ENCODE results near the gene LPP.

LPP gene

GRCh38 chr3:188254520-188255070 is 100.6 kb downstream of the LPP start:
- DNase-seq, result no peak

DNA sequence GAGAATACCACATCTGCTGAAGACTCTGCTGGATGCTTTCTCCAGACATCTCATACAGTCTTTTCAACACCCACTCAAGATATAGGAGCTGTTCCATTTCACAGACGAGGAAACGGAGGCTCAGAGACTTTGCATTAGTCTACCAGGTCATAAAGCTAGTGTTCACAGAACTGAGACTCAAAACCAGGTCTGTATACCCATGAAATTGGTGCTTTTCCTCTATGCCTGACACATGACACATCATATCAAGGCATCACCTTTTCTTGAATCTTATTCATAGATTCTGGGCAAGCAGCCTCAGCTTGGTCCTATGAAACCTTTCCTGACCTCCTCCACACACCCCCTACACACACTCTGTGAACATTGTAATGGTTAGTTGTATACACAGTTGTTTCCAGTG is 101.2 kb downstream of the LPP start:
- DNase-seq, result no peak

- no peak for DNase-seq
Measured at GRCh38 chr3:188256758-188257157, 102.8 kb downstream of the LPP start.

DNA sequence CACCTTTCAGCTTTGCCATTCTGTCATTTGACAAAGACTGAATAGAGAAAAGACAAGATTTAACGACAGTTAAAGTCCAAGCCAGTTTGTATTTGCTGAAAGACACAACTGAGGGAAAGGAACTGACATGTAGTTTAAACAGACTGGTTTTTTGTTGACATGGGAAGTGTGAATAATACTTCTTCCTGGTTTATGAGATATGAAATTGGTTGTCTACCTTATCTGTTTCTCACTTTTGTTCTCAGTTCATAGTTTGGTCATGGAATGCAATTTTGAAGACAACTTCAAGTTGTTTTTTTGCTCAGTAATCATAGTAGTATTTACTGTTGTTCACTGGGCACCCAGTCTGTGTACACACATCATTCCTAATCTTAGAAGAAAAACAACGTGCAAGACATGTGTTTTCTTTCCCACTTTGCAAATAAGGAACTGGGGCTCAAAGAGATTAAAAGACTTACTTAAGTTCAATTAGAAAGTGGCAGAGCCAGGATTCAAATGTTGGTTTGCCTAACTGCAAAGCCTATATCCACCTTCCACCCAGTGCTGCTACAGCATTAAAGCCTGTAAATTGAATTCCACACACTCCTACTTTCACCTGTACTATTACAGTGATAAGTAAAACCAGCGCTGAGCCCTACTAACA is 103.5 kb downstream of the LPP start:
- DNase-seq, result no peak

- no peak for DNase-seq
Measured at GRCh38 chr3:188259191-188259590, 105.2 kb downstream of the LPP start.

- no peak for DNase-seq
Measured at GRCh38 chr3:188259596-188259995, 105.6 kb downstream of the LPP start.

- DNase-seq, result no peak
Measured at GRCh38 chr3:188261011-188261410, 107.1 kb downstream of the LPP start.

GRCh38 chr3:188262488-188262887 is 108.5 kb downstream of the LPP start:
- no peak for DNase-seq

DNA sequence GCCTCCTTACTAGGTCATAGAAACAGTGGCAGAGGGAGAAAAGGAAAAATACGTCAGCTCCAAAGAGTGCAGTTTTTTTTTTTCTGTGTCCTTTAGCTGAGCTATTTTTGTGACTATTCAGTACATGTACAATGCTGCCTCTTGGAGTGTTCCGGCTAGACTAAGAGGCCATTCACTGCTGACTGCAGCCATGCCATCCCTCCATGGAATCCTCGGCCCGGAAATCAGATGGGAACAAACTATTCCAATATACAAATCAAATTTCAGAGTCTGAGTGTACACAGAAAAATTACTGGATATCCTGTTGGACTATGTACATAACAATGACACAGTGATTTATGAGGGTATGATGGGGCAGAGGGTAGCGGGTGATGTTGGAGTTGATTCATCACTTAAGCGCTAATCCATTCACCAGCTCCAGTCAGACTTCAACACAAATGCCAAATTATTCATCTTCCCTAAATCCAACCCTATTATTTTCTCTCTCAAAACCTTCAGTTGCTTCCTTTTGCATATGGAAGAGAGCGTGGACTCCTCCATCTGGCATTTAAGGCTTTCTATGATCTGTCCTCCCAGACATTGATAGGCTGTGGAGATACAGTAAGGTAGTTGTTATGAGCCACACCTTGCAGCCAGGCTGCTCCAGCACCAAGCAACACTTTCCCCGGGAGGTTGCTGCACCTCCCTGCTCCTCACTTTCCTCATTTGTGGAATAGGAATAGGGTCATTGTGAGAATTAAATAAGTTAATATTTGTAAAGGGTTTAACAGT is 109.1 kb downstream of the LPP start:
- no peak for DNase-seq

GRCh38 chr3:188264226-188265207 is 110.6 kb downstream of the LPP start:
- DNase-seq, result no peak

DNA sequence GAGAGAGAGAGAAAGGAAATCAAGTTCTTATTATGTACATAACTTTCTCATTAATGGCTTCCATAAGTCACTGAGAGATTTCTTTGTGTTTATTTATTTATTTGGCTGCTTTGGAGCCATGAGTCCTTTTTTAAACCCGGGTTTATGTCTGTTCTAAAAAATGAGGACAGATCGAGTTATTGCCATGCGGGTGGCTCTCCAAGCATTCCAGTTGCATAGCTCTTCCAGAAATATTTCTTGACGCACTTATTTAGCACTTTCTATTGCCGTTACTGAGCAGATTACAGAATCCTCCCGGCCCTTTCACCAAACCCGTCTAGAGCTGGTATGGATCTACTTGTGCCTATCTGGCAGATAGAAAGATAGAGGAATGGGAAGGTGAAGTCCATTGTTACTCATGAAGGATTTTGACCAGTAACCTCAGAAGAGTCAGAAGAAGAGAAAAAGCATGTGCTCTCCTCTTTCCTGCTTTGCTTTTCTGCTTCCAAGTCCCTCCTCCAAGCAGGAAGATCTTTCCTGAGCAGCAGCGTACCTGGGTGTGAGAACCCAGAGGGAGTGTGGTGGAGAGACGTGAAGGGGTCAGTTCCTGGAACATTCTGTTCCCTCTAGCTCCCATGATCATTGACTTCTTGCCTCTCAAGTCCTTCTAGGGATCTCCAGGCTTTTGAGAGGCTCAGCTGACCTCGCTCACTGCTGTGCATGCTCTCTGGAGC is 112.8 kb downstream of the LPP start:
- no peak for DNase-seq

GRCh38 chr3:188267790-188268335 is 113.9 kb downstream of the LPP start:
- DNase-seq, result no peak

GRCh38 chr3:188268336-188268735 is 114.4 kb downstream of the LPP start:
- no peak for DNase-seq

DNA sequence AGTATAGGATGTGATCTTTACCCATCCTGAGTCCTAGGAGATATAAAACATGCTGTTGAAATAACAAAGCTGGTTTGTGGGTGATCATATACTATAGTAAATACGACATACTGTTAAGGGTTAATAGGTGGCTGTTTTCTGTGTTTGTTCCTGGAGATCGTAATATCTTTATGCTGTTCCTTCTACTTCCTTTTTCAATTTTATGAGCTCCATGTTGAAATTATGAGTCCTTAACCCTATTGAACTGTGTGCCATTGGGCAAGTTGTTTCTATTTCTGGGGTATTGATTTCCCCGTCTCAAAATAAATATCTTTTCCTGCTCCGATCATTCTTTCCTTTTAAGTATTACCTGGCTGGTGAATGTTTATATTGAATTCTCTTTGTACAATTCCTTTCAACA is 115.1 kb downstream of the LPP start:
- no peak for DNase-seq

GRCh38 chr3:188270423-188270972 is 116.5 kb downstream of the LPP start:
- no peak for DNase-seq

- no peak for DNase-seq
Measured at GRCh38 chr3:188271226-188271914, 117.4 kb downstream of the LPP start.

- DNase-seq, result no peak
Measured at GRCh38 chr3:188272481-188273372, 118.8 kb downstream of the LPP start.

DNA sequence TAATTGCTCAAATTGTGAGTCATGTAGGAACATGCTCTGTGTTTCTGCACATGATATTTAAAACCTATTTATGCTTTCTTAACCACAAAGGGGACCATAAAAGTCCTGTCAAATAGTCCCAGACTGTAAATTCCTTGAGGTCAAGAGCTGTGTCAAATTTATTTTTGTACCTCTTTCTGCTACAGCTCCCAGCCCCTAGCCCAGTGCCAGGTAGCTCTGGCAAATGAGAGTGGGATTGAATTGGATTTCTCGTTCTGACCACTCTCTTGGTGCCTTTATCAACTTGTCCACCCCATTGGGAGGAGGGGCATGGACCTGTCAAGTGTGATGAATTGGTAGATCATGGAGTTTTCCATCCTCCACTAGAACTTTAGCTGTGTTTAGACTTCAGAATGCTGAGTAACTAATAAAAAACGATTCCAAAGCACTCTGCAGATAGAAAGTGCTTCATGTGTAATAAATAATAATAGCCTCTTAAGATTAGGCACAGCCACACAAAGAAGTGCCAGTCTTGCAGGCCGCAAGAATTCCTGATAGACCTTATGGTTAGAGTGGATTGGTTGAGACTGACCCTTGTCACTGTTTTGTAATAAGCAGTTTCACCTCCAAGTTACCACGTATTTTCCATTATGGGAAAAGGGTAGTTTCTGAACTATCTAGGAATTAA is 120.4 kb downstream of the LPP start:
- DNase-seq, result no peak

DNA sequence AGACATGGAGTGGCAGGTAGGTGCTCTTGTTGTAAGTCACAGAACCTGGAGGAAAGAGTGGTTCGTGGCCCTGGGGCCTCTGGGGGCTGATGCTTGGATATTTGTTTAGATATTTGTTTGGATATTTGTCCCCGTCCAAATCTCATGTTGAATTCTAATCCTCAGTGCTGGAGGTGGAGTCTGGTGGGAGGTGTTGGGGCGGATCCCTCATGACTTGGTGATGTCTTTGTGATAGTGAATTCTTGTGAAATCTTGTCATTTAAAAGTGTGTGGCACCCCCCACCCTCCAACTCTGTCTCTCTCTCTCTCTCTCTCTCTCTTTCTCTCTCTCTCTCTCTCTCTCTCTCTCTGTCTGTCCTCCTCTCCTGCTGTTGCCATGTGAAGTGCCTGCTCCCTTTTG is 122.4 kb downstream of the LPP start:
- no peak for DNase-seq
